DMS 273 treated with DMSO at 0.1 percent for 48 hours (cell line): ENCODE results near the gene CCL4L2.
"Not testable (repeated sequence)": the region's sequence is repeated elsewhere in the genome, so short reads cannot be mapped to it uniquely, and the experiment has no call there.

Experiments used
- DNase-seq: peaks from one replicate; lab custom pipeline; 2025; lab: John Stamatoyannopoulos, UW

The CCL4L2 gene

GRCh38 chr17:36195434-36196130, 15.3 kb upstream of the CCL4L2 start:
- no peak for DNase-seq

GRCh38 chr17:36196131-36196486, 14.8 kb upstream of the CCL4L2 start:
- no peak for DNase-seq

GRCh38 chr17:36197387-36197703, 13.5 kb upstream of the CCL4L2 start:
- no peak for DNase-seq

GRCh38 chr17:36198831-36199465, 11.9 kb upstream of the CCL4L2 start:
- DNase-seq = no peak

GRCh38 chr17:36201102-36201501, 9.8 kb upstream of the CCL4L2 start:
- DNase-seq = not testable (repeated sequence)

- DNase-seq = not testable (repeated sequence)
These were observed 9.4 kb upstream of the CCL4L2 start for GRCh38 chr17:36201506-36201905.

- no peak for DNase-seq
These were observed 7.5 kb upstream of the CCL4L2 start for GRCh38 chr17:36203335-36203734.

GRCh38 chr17:36204724-36205500, 6.0 kb upstream of the CCL4L2 start:
- no peak for DNase-seq

GRCh38 chr17:36205637-36206485, 5.0 kb upstream of the CCL4L2 start:
- DNase-seq = no peak

GRCh38 chr17:36206486-36206821, 4.4 kb upstream of the CCL4L2 start:
- DNase-seq = not testable (repeated sequence)

- DNase-seq = not testable (repeated sequence)
These were observed 3.5 kb upstream of the CCL4L2 start for GRCh38 chr17:36207383-36207782.

GRCh38 chr17:36209575-36209974, 1.3 kb upstream of the CCL4L2 start:
- DNase-seq = no peak

- not testable (repeated sequence) for DNase-seq
These were observed 815 bp downstream of the CCL4L2 start for GRCh38 chr17:36211484-36212271.

- no peak for DNase-seq
These were observed 1.4 kb downstream of the CCL4L2 start for GRCh38 chr17:36212272-36212605.

GRCh38 chr17:36212966-36213365, 2.1 kb downstream of the CCL4L2 start:
- DNase-seq = no peak

GRCh38 chr17:36213695-36214094, 2.8 kb downstream of the CCL4L2 start:
- DNase-seq = no peak

GRCh38 chr17:36214918-36215317, 4.1 kb downstream of the CCL4L2 start:
- no peak for DNase-seq

GRCh38 chr17:36215406-36216308, 4.8 kb downstream of the CCL4L2 start:
- not testable (repeated sequence) for DNase-seq

GRCh38 chr17:36219556-36219955, 8.7 kb downstream of the CCL4L2 start:
- not testable (repeated sequence) for DNase-seq

GRCh38 chr17:36220737-36221580, 10.1 kb downstream of the CCL4L2 start:
- not testable (repeated sequence) for DNase-seq
